ENCODE data around the gene MYDGF.
"Not testable (repeated sequence)": the region's sequence is repeated elsewhere in the genome, so short reads cannot be mapped to it uniquely, and the experiment has no call there.

Gene MYDGF

GRCh38 chr19:4688587-4688986 lies 18.4 kb upstream of the MYDGF start:
- no peak for DNase-seq (ENCODE audit: low read depth)
- no peak for TF ChIP-seq CTCF (IDR thresholded peaks at IDR 0.05; ENCODE audit: insufficient read depth, low read depth, low read length, missing control alignments)
- no peak overlapping the region for H3K4me3 ChIP-seq (ENCODE audit: low read depth, low read length)

GRCh38 chr19:4687396-4687795 lies 17.3 kb upstream of the MYDGF start:
- DNase-seq (ENCODE audit: low read depth), result no peak
- no peak overlapping the region for H3K4me3 ChIP-seq (ENCODE audit: low read depth, low read length)
- no peak for TF ChIP-seq CTCF (IDR thresholded peaks at IDR 0.05; ENCODE audit: insufficient read depth, low read depth, low read length, missing control alignments)

DNA sequence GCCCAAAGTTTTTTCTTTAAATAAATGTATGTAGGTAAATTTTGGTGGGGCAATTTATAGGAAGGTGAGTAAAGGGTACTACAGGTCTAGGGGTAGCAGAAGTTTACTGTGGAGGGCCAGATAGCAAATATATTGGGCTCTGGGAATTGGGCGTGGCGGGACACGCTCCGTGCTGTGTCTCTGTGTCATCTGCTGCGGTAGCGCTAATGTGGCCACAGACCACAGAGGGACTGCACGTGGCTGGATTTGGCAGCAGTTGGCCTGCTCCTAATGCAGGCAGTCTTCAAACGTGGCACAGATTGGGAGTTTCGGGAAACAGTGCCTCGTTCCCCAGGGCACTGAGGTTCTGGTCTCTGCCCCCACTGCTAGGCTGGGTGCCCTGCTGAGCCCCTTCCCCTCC lies 16.6 kb upstream of the MYDGF start:
- TF ChIP-seq CTCF (IDR thresholded peaks at IDR 0.05; ENCODE audit: insufficient read depth, low read depth, low read length, missing control alignments), result no peak
- H3K4me3 ChIP-seq (ENCODE audit: low read depth, low read length), result no peak overlapping the region
- no peak for DNase-seq (ENCODE audit: low read depth)

GRCh38 chr19:4684312-4685095 lies 14.4 kb upstream of the MYDGF start:
- no peak overlapping the region for H3K4me3 ChIP-seq (ENCODE audit: low read depth, low read length)
- no peak for TF ChIP-seq CTCF (IDR thresholded peaks at IDR 0.05; ENCODE audit: insufficient read depth, low read depth, low read length, missing control alignments)
- no peak for DNase-seq (ENCODE audit: low read depth)

DNA sequence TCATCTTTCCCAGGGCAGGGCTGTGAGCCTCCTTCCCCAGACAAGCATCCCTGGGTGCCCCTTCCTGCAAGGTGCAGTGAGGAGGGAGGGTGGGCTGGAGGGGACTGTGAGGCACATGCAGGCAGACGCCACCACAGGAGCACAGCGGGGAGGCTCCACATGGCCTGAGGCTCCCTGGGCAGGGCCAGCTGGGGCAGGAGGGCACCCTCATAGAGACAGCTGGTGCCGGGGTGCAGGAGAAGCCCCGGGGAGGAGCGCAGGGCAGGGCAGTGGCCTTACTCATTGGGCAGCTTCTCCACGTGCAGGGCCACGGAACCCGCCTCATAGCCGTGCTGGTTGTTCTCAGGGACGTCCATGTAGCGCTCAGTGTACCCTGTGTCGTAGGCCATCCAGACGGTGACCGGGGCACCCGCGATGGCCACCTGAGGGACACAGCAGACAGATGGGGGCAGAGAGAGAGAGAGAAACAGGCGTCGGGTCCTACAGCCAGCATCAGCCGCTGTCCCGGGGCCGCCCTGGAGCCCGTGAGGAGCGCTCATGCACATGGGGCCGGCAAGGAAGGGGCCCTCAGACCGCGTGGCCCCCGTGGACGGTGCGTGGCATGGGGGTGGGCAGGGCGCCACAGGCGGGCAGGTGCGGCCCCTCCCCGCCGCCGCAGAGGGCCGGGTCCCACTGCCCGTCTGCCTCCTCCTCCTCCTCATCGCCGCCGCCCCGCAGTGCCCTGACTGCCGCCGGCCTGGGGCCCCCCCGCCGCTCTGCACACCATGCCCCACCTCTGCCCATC lies 12.5 kb upstream of the MYDGF start:
- no peak for DNase-seq (ENCODE audit: low read depth)
- no peak overlapping the region for H3K4me3 ChIP-seq (ENCODE audit: low read depth, low read length)
- TF ChIP-seq CTCF (IDR thresholded peaks at IDR 0.05; ENCODE audit: insufficient read depth, low read depth, low read length, missing control alignments), result no peak

DNA sequence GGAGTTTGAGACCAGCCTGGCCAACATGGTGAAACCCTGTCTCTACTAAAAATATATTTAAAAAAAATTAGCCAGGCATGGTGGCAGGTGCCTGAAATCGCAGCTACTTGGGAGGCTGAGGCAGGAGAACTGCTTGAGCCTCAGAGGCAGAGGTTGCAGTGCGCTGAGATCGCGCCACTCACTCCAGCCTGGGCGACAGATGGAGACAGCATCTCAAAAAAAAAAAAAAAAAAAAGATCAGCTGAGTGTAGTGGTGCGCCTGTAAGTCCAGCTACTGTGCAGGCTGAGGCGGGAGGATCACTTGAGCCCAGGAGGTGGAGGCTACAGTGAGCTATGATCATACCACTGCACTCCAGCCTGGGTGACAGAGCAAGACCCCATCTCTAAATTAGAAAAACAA lies 9.9 kb upstream of the MYDGF start:
- H3K4me3 ChIP-seq (ENCODE audit: low read depth, low read length); DNase-seq (ENCODE audit: low read depth): not testable (repeated sequence)

DNA sequence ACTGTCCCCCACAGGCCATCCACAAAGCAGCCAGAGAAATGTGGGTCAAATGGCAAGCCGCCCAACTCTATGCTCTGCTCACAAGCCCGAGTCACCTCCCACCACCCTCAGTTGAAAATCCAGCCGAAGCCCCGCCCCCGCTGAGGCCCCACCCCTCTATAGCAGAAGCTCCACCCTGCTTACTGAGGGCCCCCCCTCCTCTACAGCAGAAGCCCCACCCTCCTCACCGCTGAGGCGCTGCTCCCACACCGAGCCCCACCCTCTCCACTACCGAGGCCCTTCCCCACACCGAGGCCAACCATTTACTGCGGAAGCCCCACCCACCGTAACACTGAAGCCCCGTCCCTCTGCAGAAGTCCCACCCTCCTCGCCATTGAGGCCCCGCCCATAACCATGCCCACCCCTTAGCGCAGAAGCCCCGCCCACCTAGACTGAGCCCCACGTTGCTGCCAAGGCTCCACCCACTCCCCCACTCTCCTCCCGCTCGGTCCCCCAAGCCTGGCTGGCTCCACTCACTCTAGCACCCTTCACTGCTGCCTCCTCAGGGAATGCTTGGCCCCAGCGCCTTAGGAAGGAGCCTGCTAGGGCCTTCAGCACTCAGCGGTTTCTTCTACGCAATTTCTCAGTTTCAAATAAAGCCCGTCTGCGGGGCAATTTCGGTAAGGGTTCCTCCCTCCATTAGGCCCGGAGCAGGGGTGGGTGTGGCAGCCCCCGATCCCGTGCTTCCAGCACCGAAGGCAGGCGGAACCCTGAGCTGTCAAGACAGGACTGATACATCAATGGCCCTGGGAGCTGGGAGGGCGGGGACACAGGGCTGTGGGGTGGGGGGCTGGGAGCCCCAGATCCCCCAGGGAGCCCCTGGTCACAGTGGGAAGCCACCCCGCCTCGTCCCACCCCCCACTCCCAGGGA lies 9.0 kb upstream of the MYDGF start:
- peak; percentile 36 for DNase-seq (ENCODE audit: low read depth)
- H3K4me3 ChIP-seq (ENCODE audit: low read depth, low read length), result no peak overlapping the region
- no peak for TF ChIP-seq CTCF (IDR thresholded peaks at IDR 0.05; ENCODE audit: insufficient read depth, low read depth, low read length, missing control alignments)

Data from GM12865 (cell line).